NCI-H460 (cell line): ENCODE data around the gene BMP2K. TPM values are rescaled to one million over a fixed set of nuclear protein-coding genes. Genes with fewer than 3 reads are reported as not detected.
A peak's percentile ranks its signal among the peaks of the same experiment; 100 is the strongest.

ENCODE experiments used
- DNase-seq: peaks from one replicate; pipeline ENCODE4 v3.0.0-alpha.2; 2016; ENCODE audit warnings: low read depth; ENCODE audit errors: extremely low read depth
- total RNA-seq: library from RNA; depleted of rRNA; stranded (reverse); fragments of >200 nt; shearing (Covaris generic); gene quantifications from 2 replicates; pipeline ENCODE4 v1.2.3, GENCODE V29; 2014

Gene BMP2K
- total RNA-seq, 1 experiment from 2014 or later: 18.1 TPM

GRCh38 chr4:78922207-78922606 lies 146.1 kb downstream of the BMP2K start:
- DNase-seq: no peak

- no peak for DNase-seq
Measured at GRCh38 chr4:78923464-78924312, 147.5 kb downstream of the BMP2K start.

- no peak for DNase-seq
Measured at GRCh38 chr4:78926826-78927225, 150.7 kb downstream of the BMP2K start.

- no peak for DNase-seq
Measured at GRCh38 chr4:78928835-78929234, 152.7 kb downstream of the BMP2K start.

- no peak for DNase-seq
Measured at GRCh38 chr4:78930016-78930629, 154.0 kb downstream of the BMP2K start.

- no peak for DNase-seq
Measured at GRCh38 chr4:78936989-78937388, 160.8 kb downstream of the BMP2K start.

- no peak for DNase-seq
Measured at GRCh38 chr4:78937837-78938236, 161.7 kb downstream of the BMP2K start.

- no peak for DNase-seq
Measured at GRCh38 chr4:78938474-78938867, 162.3 kb downstream of the BMP2K start.

GRCh38 chr4:78938868-78939666 lies 162.9 kb downstream of the BMP2K start, which contains the start of gene PAQR3:
TSS of gene PAQR3 (minus strand) at chr4:78939438. CDS start at chr4:78939224, 214 bp downstream.
- peak; percentile 72 for DNase-seq

- no peak for DNase-seq
Measured at GRCh38 chr4:78939667-78940008, 163.5 kb downstream of the BMP2K start.

GRCh38 chr4:78940752-78941151 lies 164.6 kb downstream of the BMP2K start:
- DNase-seq: no peak

GRCh38 chr4:78944381-78944780 lies 168.2 kb downstream of the BMP2K start:
- no peak for DNase-seq

GRCh38 chr4:78945651-78946179 lies 169.6 kb downstream of the BMP2K start:
- no peak for DNase-seq

GRCh38 chr4:78949735-78950134 lies 173.6 kb downstream of the BMP2K start:
- no peak for DNase-seq

- peak; percentile 45 for DNase-seq
Measured at GRCh38 chr4:78951862-78952472, 175.8 kb downstream of the BMP2K start.

- no peak for DNase-seq
Measured at GRCh38 chr4:78953231-78953630, 177.1 kb downstream of the BMP2K start.

- DNase-seq: no peak
Measured at GRCh38 chr4:78953769-78954666, 177.9 kb downstream of the BMP2K start.

GRCh38 chr4:78956975-78957374 lies 180.8 kb downstream of the BMP2K start:
- no peak for DNase-seq

GRCh38 chr4:78960926-78961325 lies 184.8 kb downstream of the BMP2K start:
- no peak for DNase-seq
